WTC11 (cell line): ENCODE data around the gene EPHA4.

Source experiments
- CTCF ChIP-seq: fragments of 200-600 bp; IDR thresholded peaks from 2 replicates; pipeline ENCODE4 v1.8.0; 2022; ENCODE audit warnings: antibody characterized with exemption
- E2F1 ChIP-seq: sonication (generic); formaldehyde crosslinking; IDR thresholded peaks from 2 replicates; pipeline ENCODE4 v1.8.0; 2022; ENCODE audit warnings: mild to moderate bottlenecking, missing genetic modification reagents
- ELF4 ChIP-seq: sonication (generic); formaldehyde crosslinking; IDR thresholded peaks from 2 replicates; pipeline ENCODE4 v1.8.1; 2022; ENCODE audit warnings: low read depth, mild to moderate bottlenecking, moderate library complexity, missing genetic modification reagents
- SMAD4 ChIP-seq: sonication (generic); formaldehyde crosslinking; IDR thresholded peaks from 2 replicates; pipeline ENCODE4 v1.8.0; 2022; ENCODE audit warnings: mild to moderate bottlenecking, missing genetic modification reagents
- TEAD1 ChIP-seq: sonication (generic); formaldehyde crosslinking; IDR thresholded peaks from 2 replicates; pipeline ENCODE4 v1.8.0; 2022; ENCODE audit warnings: mild to moderate bottlenecking, missing genetic modification reagents
- ZNF121 ChIP-seq: sonication (generic); formaldehyde crosslinking; IDR thresholded peaks from 2 replicates; pipeline ENCODE4 v1.8.0; 2023; ENCODE audit warnings: missing genetic modification reagents
- ZNF425 ChIP-seq: fragments of 250-450 bp; sonication (Bioruptor Pico); conservative IDR thresholded peaks from 2 replicates; pipeline ENCODE4 v1.9.0; 2021; ENCODE audit warnings: mild to moderate bottlenecking
- TF ChIP-seq, protein P1 (sequence below): sonication (generic); formaldehyde crosslinking; IDR thresholded peaks from 2 replicates; pipeline ENCODE4 v1.8.1; 2022; ENCODE audit warnings: missing genetic modification reagents, borderline replicate concordance
- TF ChIP-seq, protein P2 (sequence below): sonication (generic); formaldehyde crosslinking; IDR thresholded peaks from 2 replicates; pipeline ENCODE4 v1.8.1; 2023; ENCODE audit warnings: mild to moderate bottlenecking, missing genetic modification reagents

- no peak for TF ChIP-seq CTCF
- TF ChIP-seq, protein P1, sequence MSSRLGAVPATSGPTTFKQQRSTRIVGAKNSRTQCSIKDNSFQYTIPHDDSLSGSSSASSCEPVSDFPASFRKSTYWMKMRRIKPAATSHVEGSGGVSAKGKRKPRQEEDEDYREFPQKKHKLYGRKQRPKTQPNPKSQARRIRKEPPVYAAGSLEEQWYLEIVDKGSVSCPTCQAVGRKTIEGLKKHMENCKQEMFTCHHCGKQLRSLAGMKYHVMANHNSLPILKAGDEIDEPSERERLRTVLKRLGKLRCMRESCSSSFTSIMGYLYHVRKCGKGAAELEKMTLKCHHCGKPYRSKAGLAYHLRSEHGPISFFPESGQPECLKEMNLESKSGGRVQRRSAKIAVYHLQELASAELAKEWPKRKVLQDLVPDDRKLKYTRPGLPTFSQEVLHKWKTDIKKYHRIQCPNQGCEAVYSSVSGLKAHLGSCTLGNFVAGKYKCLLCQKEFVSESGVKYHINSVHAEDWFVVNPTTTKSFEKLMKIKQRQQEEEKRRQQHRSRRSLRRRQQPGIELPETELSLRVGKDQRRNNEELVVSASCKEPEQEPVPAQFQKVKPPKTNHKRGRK, result no peak
- TF ChIP-seq E2F1, result no peak
- no peak for TF ChIP-seq SMAD4 (CRISPR knock-in tag)
- TF ChIP-seq ZNF425 (CRISPR knock-in tag), result no peak
- TF ChIP-seq ELF4 (CRISPR knock-in tag), result no peak
- no peak for TF ChIP-seq ZNF121
- no peak for TF ChIP-seq TEAD1 (CRISPR knock-in tag)
- TF ChIP-seq, protein P2, sequence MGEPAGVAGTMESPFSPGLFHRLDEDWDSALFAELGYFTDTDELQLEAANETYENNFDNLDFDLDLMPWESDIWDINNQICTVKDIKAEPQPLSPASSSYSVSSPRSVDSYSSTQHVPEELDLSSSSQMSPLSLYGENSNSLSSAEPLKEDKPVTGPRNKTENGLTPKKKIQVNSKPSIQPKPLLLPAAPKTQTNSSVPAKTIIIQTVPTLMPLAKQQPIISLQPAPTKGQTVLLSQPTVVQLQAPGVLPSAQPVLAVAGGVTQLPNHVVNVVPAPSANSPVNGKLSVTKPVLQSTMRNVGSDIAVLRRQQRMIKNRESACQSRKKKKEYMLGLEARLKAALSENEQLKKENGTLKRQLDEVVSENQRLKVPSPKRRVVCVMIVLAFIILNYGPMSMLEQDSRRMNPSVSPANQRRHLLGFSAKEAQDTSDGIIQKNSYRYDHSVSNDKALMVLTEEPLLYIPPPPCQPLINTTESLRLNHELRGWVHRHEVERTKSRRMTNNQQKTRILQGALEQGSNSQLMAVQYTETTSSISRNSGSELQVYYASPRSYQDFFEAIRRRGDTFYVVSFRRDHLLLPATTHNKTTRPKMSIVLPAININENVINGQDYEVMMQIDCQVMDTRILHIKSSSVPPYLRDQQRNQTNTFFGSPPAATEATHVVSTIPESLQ (CRISPR knock-in tag), result no peak
Observed at GRCh38 chr2:221602938-221603337, 30.8 kb upstream of the EPHA4 start.
